ENCODE results near the gene CATSPER2. TPM values are rescaled to one million over a fixed set of nuclear protein-coding genes. Genes with fewer than 3 reads are reported as not detected.
"Not testable (repeated sequence)": the region's sequence is repeated elsewhere in the genome, so short reads cannot be mapped to it uniquely, and the experiment has no call there.

Gene CATSPER2
- total RNA-seq, 1 experiment from 2014 or later = 4.6 TPM

DNA sequence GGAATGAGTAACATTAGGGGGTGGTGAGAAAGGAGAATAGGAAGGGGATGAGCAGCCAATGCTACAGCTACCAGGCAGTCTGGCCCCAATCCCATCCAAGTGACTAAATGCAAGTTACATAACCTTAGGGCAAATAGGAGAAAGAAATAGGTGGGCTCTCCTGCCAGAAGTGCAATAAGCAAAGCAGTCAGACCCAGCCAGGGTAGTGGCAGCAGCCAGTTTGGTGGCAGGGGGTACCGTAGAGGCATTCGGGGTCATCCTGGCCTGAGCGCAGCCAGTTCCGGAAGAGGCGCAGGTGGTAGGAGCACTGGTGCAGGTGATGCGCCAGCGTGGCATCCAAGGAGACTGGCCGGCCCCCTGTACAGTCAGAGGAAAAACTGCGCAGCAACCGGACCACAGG is 11.1 kb upstream of the CATSPER2 start:
- not testable (repeated sequence) for H3K36me3 Mint-ChIP-seq (ENCODE audit: insufficient read depth in 1 of 3, low read depth in 3 of 3); H3K27ac Mint-ChIP-seq; H3K23ac ChIP-seq (ENCODE audit: insufficient read length, low read depth, low read length); H4K8ac ChIP-seq (replicated peaks; ENCODE audit: insufficient read length, low read depth, low read length); H2AK5ac ChIP-seq (ENCODE audit: insufficient read length, low read length); H2BK120ac ChIP-seq (ENCODE audit: low read depth, low read length, poor library complexity, severe bottlenecking); H3K27me3 Mint-ChIP-seq (ENCODE audit: low read depth); H3K4me1 Mint-ChIP-seq; H3K18ac ChIP-seq (ENCODE audit: insufficient read length, low read depth, low read length); H3K9me3 ChIP-seq (ENCODE audit: control insufficient read depth, low read depth, low read length); H3K23me2 ChIP-seq (ENCODE audit: insufficient read length, low read depth, low read length, poor library complexity, severe bottlenecking); H3K4me3 Mint-ChIP-seq; H3K4me2 ChIP-seq (ENCODE audit: insufficient read depth, insufficient read length, low read length); H3K79me1 ChIP-seq (ENCODE audit: insufficient read depth, low read depth, low read length, poor library complexity, severe bottlenecking); DNase-seq; H4K20me1 ChIP-seq (ENCODE audit: control insufficient read depth, insufficient read depth, insufficient read length); H3K4me1 ChIP-seq (ENCODE audit: insufficient read depth, low read length); H4K5ac ChIP-seq (ENCODE audit: insufficient read length, low read depth, low read length); H4K91ac ChIP-seq (ENCODE audit: insufficient read length, low read depth, low read length); H2BK20ac ChIP-seq (ENCODE audit: low read depth, low read length, poor library complexity, severe bottlenecking); H3K4ac ChIP-seq (ENCODE audit: low read depth, low read length); H3K27me3 ChIP-seq (ENCODE audit: insufficient read depth, low read length); H2BK12ac ChIP-seq (ENCODE audit: insufficient read length, low read depth, low read length); H3T11ph ChIP-seq (ENCODE audit: low read length); H3K27ac ChIP-seq (ENCODE audit: insufficient read length, low read depth, low read length); H2BK15ac ChIP-seq (ENCODE audit: low read depth, low read length); H3K9me3 Mint-ChIP-seq; H3K14ac ChIP-seq (ENCODE audit: insufficient read depth, low read length); H2AFZ ChIP-seq (ENCODE audit: low read length); H3K56ac ChIP-seq (ENCODE audit: insufficient read length, low read depth, low read length); H3K79me2 ChIP-seq (ENCODE audit: insufficient read depth, low read length); H2BK5ac ChIP-seq (ENCODE audit: insufficient read length, low read length); H3K9ac ChIP-seq (ENCODE audit: extremely low read depth, insufficient read length, low read length)
- WGBS (ENCODE audit: extremely low coverage, insufficient read length, low lambda C conversion rate) = no CpG with 5 or more reads among the region's 10 CpGs

DNA sequence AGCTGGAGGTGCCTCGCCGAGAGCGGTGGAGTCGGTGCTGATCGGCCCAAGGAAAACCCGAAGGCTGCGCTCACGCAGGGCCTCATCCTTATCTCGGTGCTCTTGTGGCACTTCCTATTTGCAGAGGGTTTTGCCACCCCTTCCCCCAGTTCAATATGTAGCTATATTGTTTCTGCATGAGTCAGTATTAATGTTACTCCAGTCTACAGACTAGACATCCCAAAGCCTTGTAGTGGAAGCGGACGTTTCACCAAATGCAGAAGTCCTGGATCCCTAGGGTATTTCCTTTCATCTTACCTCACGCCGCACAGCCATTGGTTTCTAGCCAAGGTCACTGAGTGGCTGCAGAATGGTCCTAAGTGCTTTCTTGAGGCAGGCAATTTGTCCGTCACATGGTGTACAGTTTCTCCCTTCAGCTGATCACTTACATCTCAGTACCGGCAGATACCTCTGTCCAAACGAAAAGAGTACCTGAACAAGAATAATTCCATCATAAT is 834 bp upstream of the CATSPER2 start:
- not testable (repeated sequence) for H3K4me3 Mint-ChIP-seq; H2BK20ac ChIP-seq (ENCODE audit: low read depth, low read length, poor library complexity, severe bottlenecking); H3K9me3 ChIP-seq (ENCODE audit: control insufficient read depth, low read depth, low read length)

More for the DNA sequence above, 834 bp upstream of the CATSPER2 start:
- not testable (repeated sequence) for H4K91ac ChIP-seq (ENCODE audit: insufficient read length, low read depth, low read length); H3K27me3 ChIP-seq (ENCODE audit: insufficient read depth, low read length); H4K5ac ChIP-seq (ENCODE audit: insufficient read length, low read depth, low read length); H2BK12ac ChIP-seq (ENCODE audit: insufficient read length, low read depth, low read length); H3K4me2 ChIP-seq (ENCODE audit: insufficient read depth, insufficient read length, low read length); H3K4me1 Mint-ChIP-seq; H3K14ac ChIP-seq (ENCODE audit: insufficient read depth, low read length); H3K23ac ChIP-seq (ENCODE audit: insufficient read length, low read depth, low read length); H4K20me1 ChIP-seq (ENCODE audit: control insufficient read depth, insufficient read depth, insufficient read length); H4K8ac ChIP-seq (replicated peaks; ENCODE audit: insufficient read length, low read depth, low read length); H3K4ac ChIP-seq (ENCODE audit: low read depth, low read length); H3K27me3 Mint-ChIP-seq (ENCODE audit: low read depth); H3K9ac ChIP-seq (ENCODE audit: extremely low read depth, insufficient read length, low read length); H2BK5ac ChIP-seq (ENCODE audit: insufficient read length, low read length); H3T11ph ChIP-seq (ENCODE audit: low read length); H3K18ac ChIP-seq (ENCODE audit: insufficient read length, low read depth, low read length); H3K56ac ChIP-seq (ENCODE audit: insufficient read length, low read depth, low read length); H2AFZ ChIP-seq (ENCODE audit: low read length); H2AK5ac ChIP-seq (ENCODE audit: insufficient read length, low read length); H3K79me2 ChIP-seq (ENCODE audit: insufficient read depth, low read length); H3K79me1 ChIP-seq (ENCODE audit: insufficient read depth, low read depth, low read length, poor library complexity, severe bottlenecking); H3K27ac Mint-ChIP-seq; DNase-seq; H3K4me1 ChIP-seq (ENCODE audit: insufficient read depth, low read length); H3K23me2 ChIP-seq (ENCODE audit: insufficient read length, low read depth, low read length, poor library complexity, severe bottlenecking); H2BK120ac ChIP-seq (ENCODE audit: low read depth, low read length, poor library complexity, severe bottlenecking); H2BK15ac ChIP-seq (ENCODE audit: low read depth, low read length); H3K27ac ChIP-seq (ENCODE audit: insufficient read length, low read depth, low read length)
- peaks cover 19 to 31% (median 28%) of the 10 kb centered on the region in 3 experiments for H3K36me3 Mint-ChIP-seq (ENCODE audit: insufficient read depth in 1 of 3, low read depth in 3 of 3)
- peaks cover 13 to 14% of the 10 kb centered on the region in 2 experiments for H3K9me3 Mint-ChIP-seq
- WGBS (ENCODE audit: extremely low coverage, insufficient read length, low lambda C conversion rate) = no CpG with 5 or more reads among the region's 16 CpGs
